ENCODE data around the gene SRP19. TPM values are rescaled to one million over a fixed set of nuclear protein-coding genes. Genes with fewer than 3 reads are reported as not detected.

SRP19 gene
- polyA plus RNA-seq, 2 of the 4 experiments (the other 2 are of a cell fraction), result 93.5 to 144 TPM

DNA sequence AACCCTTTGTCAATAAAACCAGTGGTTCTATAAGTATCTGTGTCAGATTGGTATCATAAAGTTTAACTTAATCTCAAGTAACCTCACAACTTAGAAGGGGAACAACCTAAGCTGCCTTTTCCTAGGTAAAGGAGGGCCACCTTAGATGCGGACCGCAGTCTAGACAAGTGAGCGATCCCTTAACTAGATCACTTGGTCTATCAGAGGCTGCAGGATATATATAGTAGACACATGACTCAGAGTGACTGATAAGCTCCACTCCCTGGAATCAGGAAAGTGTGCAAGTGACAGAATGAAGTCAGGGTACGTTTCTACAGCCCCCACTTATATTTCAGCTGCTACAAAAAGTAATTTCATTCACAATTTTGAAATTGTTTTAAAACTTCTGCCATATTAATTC lies 53.5 kb downstream of the SRP19 start:
- peak overlapping the region; percentile 8; the same call in 1 of the 3 replicates for H3K4me2 ChIP-seq
- POLR2A ChIA-PET, result no interaction called here
- no peak overlapping the region for H3K4me3 ChIP-seq
- TF ChIP-seq EHMT2 (IDR thresholded peaks at IDR 0.05; ENCODE audit: low read depth), result no peak
- no peak for TF ChIP-seq FOSL2 (IDR thresholded peaks at IDR 0.05)
- TF ChIP-seq FOSL2 (CRISPR knock-in tag; IDR thresholded peaks at IDR 0.05), result no peak
- H3K4me1 ChIP-seq, result peaks cover 19% of the 10 kb centered on the region
- ATAC-seq (peak; percentile 60 to 67; a peak in 3 of 6 replicates), DNase-seq (ENCODE audit: low read depth in 1 of 2, low spot score in 1 of 2) (no peak), FAIRE-seq (no peak)
- 79% methylated on average over 4 of the region's 4 CpGs for WGBS (ENCODE audit: missing lambda C conversion rate)
- no peaks in the 10 kb centered on the region for H3K9me3 ChIP-seq
- CTCF ChIA-PET, result interaction anchor here (1.1 to 1.4 kb wide), 2 partner anchors 8 to 49 kb away, joined by 3 to 4 read pairs; no protein-coding TSS in a partner anchor
- H3K27ac ChIP-seq, result no peak overlapping the region

DNA sequence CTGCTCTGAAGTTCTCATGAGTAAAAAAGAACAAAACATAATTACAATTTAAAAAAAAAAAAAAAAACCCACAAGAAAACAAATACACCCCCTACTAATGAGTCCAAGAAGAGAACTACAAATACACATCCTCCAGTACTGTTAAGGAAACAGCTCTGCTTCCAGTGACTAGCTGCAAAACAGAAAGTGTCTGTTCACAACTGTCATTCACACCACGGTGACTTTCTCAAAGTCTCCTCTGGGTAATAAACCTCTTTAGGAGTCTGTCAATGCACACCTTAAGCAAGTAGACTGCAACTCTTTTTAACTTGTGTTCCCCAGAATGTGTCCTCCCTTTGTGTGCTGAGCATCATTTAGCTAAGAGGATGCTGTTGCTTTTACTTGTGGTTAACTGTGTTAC lies 54.7 kb downstream of the SRP19 start:
- FAIRE-seq, result no peak
- POLR2A ChIA-PET, result no interaction called here

DNA sequence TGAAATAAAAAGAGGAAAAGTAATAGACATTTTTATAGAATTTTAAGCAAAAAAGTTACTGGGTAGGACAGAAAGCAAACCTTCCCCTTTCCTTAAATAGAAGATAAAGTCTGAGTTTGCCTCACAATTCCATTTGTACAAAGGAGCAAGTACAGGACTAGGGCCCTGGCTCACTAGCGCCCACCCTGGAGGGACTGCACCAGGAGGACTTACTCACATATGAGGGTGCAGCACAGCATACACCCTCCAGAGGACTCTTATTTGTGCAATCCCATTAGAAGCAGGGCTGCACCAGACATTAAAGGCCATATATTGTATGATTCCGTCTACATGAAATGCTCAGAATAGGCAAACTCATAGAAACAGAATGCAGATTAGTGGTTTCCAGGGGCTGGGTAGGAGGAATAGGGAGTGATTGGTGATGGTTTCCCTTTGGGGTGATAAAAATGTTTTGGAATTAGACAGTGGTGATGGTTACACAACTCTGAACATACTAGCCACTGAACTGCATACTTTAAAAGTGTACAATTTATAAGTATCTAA lies 56.4 kb downstream of the SRP19 start:
- POLR2A ChIA-PET, result no interaction called here
- peaks cover 31% of the 10 kb centered on the region for H3K4me1 ChIP-seq
- CTCF ChIA-PET, result interaction anchor here (0.6 kb wide), 1 partner anchor 10 kb away, joined by 3 read pairs; no protein-coding TSS in a partner anchor
- WGBS (ENCODE audit: missing lambda C conversion rate), result 86% methylated on average over 2 of the region's 2 CpGs
- no peak overlapping the region for H3K27ac ChIP-seq
- H3K4me2 ChIP-seq, result no peak overlapping the region
- ATAC-seq, result no peak
- DNase-seq (ENCODE audit: low read depth in 1 of 2, low spot score in 1 of 2), result peak in 1 of 2 experiments; percentile 42
- FAIRE-seq, result no peak
- no peak overlapping the region for H3K4me3 ChIP-seq
- H3K9me3 ChIP-seq, result no peaks in the 10 kb centered on the region
- TF ChIP-seq, protein P1, sequence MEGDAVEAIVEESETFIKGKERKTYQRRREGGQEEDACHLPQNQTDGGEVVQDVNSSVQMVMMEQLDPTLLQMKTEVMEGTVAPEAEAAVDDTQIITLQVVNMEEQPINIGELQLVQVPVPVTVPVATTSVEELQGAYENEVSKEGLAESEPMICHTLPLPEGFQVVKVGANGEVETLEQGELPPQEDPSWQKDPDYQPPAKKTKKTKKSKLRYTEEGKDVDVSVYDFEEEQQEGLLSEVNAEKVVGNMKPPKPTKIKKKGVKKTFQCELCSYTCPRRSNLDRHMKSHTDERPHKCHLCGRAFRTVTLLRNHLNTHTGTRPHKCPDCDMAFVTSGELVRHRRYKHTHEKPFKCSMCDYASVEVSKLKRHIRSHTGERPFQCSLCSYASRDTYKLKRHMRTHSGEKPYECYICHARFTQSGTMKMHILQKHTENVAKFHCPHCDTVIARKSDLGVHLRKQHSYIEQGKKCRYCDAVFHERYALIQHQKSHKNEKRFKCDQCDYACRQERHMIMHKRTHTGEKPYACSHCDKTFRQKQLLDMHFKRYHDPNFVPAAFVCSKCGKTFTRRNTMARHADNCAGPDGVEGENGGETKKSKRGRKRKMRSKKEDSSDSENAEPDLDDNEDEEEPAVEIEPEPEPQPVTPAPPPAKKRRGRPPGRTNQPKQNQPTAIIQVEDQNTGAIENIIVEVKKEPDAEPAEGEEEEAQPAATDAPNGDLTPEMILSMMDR (IDR thresholded peaks at IDR 0.05), result no peak; the same call in 1 of the 3 replicates
- TF ChIP-seq CEBPB (IDR thresholded peaks at IDR 0.05), result no peak
- TF ChIP-seq ESRRA (IDR thresholded peaks at IDR 0.05; ENCODE audit: borderline replicate concordance, low read length), result no peak
- TF ChIP-seq NFE2L2 (conservative IDR thresholded peaks at IDR 0.05; ENCODE audit: low read length), result no peak
- TF ChIP-seq CHD2 (IDR thresholded peaks at IDR 0.05; ENCODE audit: low read length, partially characterized antibody), result no peak
- no peak for TF ChIP-seq MAFK (IDR thresholded peaks at IDR 0.05; ENCODE audit: partially characterized antibody)
- TF ChIP-seq NPAS2 (CRISPR knock-in tag; IDR thresholded peaks at IDR 0.05; ENCODE audit: borderline replicate concordance), result no peak
- TF ChIP-seq ZC3H11A (IDR thresholded peaks at IDR 0.05), result no peak
- TF ChIP-seq, protein P2, sequence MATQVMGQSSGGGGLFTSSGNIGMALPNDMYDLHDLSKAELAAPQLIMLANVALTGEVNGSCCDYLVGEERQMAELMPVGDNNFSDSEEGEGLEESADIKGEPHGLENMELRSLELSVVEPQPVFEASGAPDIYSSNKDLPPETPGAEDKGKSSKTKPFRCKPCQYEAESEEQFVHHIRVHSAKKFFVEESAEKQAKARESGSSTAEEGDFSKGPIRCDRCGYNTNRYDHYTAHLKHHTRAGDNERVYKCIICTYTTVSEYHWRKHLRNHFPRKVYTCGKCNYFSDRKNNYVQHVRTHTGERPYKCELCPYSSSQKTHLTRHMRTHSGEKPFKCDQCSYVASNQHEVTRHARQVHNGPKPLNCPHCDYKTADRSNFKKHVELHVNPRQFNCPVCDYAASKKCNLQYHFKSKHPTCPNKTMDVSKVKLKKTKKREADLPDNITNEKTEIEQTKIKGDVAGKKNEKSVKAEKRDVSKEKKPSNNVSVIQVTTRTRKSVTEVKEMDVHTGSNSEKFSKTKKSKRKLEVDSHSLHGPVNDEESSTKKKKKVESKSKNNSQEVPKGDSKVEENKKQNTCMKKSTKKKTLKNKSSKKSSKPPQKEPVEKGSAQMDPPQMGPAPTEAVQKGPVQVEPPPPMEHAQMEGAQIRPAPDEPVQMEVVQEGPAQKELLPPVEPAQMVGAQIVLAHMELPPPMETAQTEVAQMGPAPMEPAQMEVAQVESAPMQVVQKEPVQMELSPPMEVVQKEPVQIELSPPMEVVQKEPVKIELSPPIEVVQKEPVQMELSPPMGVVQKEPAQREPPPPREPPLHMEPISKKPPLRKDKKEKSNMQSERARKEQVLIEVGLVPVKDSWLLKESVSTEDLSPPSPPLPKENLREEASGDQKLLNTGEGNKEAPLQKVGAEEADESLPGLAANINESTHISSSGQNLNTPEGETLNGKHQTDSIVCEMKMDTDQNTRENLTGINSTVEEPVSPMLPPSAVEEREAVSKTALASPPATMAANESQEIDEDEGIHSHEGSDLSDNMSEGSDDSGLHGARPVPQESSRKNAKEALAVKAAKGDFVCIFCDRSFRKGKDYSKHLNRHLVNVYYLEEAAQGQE (IDR thresholded peaks at IDR 0.05), result no peak

More for the DNA sequence above, 54.7 kb downstream of the SRP19 start:
- peaks cover 28% of the 10 kb centered on the region for H3K4me1 ChIP-seq
- no peak overlapping the region for H3K27ac ChIP-seq
- H3K9me3 ChIP-seq, result no peaks in the 10 kb centered on the region
- H3K4me2 ChIP-seq, result no peak overlapping the region
- WGBS (ENCODE audit: missing lambda C conversion rate), result 67% methylated on average over 1 of the region's 1 CpG
- ATAC-seq (no peak), DNase-seq (ENCODE audit: low read depth in 1 of 2, low spot score in 1 of 2) (no peak)
- CTCF ChIA-PET, result interaction anchor here (0.7 to 1.2 kb wide), 4 partner anchors 11 to 81 kb away, joined by 4 to 6 read pairs (median 5); no protein-coding TSS in a partner anchor
- TF ChIP-seq CHD4 (IDR thresholded peaks at IDR 0.05; ENCODE audit: borderline replicate concordance) (no peak), FOSL2 (IDR thresholded peaks at IDR 0.05) (no peak), FOSL2 (CRISPR knock-in tag; IDR thresholded peaks at IDR 0.05) (no peak), HDAC2 (IDR thresholded peaks at IDR 0.05) (no peak), FOSB (CRISPR knock-in tag; IDR thresholded peaks at IDR 0.05) (no peak), CHD2 (IDR thresholded peaks at IDR 0.05; ENCODE audit: low read length, partially characterized antibody) (no peak), HOXB5 (CRISPR knock-in tag; IDR thresholded peaks at IDR 0.05) (no peak), NR3C1 (IDR thresholded peaks at IDR 0.05) (no peak), EP300 (IDR thresholded peaks at IDR 0.05) (no peak), RNF2 (IDR thresholded peaks at IDR 0.05; ENCODE audit: borderline replicate concordance, low read depth) (no peak), MAFK (IDR thresholded peaks at IDR 0.05; ENCODE audit: partially characterized antibody) (no peak), EHMT2 (IDR thresholded peaks at IDR 0.05; ENCODE audit: low read depth) (no peak)
- TF ChIP-seq, protein P2 (IDR thresholded peaks at IDR 0.05), result no peak
- TF ChIP-seq, protein P3, sequence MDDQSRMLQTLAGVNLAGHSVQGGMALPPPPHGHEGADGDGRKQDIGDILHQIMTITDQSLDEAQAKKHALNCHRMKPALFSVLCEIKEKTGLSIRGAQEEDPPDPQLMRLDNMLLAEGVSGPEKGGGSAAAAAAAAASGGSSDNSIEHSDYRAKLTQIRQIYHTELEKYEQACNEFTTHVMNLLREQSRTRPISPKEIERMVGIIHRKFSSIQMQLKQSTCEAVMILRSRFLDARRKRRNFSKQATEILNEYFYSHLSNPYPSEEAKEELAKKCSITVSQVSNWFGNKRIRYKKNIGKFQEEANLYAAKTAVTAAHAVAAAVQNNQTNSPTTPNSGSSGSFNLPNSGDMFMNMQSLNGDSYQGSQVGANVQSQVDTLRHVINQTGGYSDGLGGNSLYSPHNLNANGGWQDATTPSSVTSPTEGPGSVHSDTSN (IDR thresholded peaks at IDR 0.05), result no peak
- TF ChIP-seq, protein P4, sequence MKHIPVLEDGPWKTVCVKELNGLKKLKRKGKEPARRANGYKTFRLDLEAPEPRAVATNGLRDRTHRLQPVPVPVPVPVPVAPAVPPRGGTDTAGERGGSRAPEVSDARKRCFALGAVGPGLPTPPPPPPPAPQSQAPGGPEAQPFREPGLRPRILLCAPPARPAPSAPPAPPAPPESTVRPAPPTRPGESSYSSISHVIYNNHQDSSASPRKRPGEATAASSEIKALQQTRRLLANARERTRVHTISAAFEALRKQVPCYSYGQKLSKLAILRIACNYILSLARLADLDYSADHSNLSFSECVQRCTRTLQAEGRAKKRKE (CRISPR knock-in tag; IDR thresholded peaks at IDR 0.05; ENCODE audit: low read depth), result no peak
- H3K4me3 ChIP-seq, result no peak overlapping the region
